ENCODE data around the gene APCDD1.

DNA sequence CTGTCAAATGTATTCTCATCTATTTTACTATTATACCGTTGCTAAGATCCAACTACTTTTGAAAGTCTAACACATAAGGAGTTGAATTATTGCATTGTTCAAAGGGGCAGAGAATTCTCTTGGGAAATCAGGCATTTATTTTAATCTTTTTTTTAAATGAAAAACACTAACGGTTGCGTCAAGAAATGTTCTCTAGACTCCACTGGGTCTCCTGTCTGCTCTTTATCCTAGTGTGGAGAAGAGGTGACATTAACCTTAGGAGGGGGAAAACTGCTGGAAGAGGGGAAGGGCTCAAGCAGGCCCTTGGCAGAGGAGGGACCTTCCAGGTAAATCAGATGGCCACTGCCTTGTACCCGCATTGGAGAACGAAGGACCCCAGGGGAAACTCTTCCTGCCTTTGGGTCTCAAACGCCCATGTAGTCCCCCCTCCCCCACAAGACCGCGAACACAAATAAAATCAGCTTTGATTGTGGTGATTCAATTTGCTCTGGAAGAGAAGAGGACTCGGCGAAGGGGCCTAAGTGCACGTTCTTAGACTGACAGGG, 1.1 kb upstream of the APCDD1 start:
- TF ChIP-seq POLR2A (IDR thresholded peaks at IDR 0.05) (no peak), CTCF (IDR thresholded peaks at IDR 0.05) (no peak)

Measured in thyroid gland (tissue), 4 donors.